ENCODE data around the gene MOSMO. TPM values are rescaled to one million over a fixed set of nuclear protein-coding genes. Genes with fewer than 3 reads are reported as not detected.

Gene MOSMO
- total RNA-seq, 1 experiment from 2014 or later, result 27.6 TPM

- ChIA-PET RAD21 (ENCODE audit: low non-redundant PET in 1 of 2, low total read pairs in 2 of 2, uncharacterized antibody in 2 of 2, unreplicated experiment in 2 of 2) (no interaction called here), CTCF (no interaction called here), POLR2A (no interaction called here)
- Histone ChIP-seq H3K9me3 (ENCODE audit: control insufficient read depth in 1 of 2, insufficient read depth in 1 of 2, low read depth in 1 of 2, low read length in 2 of 2) (no peaks in the 10 kb centered on the region), H3K9me2 (ENCODE audit: insufficient read depth) (no peaks in the 10 kb centered on the region), H2AFZ (ENCODE audit: low read depth, low read length, poor library complexity, severe bottlenecking) (no peak overlapping the region), H3K4me3 (replicated peaks in 1 of 2; ENCODE audit: low read depth in 1 of 2, low read length in 2 of 2) (no peak overlapping the region), H3K4me1 (ENCODE audit: control insufficient read depth in 1 of 2, insufficient read depth in 2 of 2, low read length in 2 of 2) (peaks cover 0 to 10% of the 10 kb centered on the region in 2 experiments; a peak in 2 of 4 replicates), H3K36me3 (ENCODE audit: control insufficient read depth in 1 of 2, insufficient read depth in 2 of 2, low read length in 2 of 2) (no peaks in the 10 kb centered on the region), H3K27ac (ENCODE audit: low read depth, low read length) (no peak overlapping the region), H3K79me2 (ENCODE audit: insufficient read depth, low read length) (no peaks in the 10 kb centered on the region), H3K27me3 (ENCODE audit: insufficient read depth, low read length) (peaks cover 10% of the 10 kb centered on the region), H3K4me2 (ENCODE audit: low read length) (no peak overlapping the region), H3K9ac (ENCODE audit: low read length) (no peak overlapping the region), H4K20me1 (ENCODE audit: insufficient read depth) (no peaks in the 10 kb centered on the region)
- no TSS peak for BruUV-seq (replicated peaks)
- intact Hi-C loops (cut with micrococcal nuclease), result no loop called here
- no peak for DNase-seq (ENCODE audit: low read depth, low spot score)
- TF ChIP-seq MAX (IDR thresholded peaks at IDR 0.05), result no peak
- no peak for TF ChIP-seq SP1 (IDR thresholded peaks at IDR 0.05; ENCODE audit: low read depth)
- TF ChIP-seq EZH2 (IDR thresholded peaks at IDR 0.05), result no peak
- TF ChIP-seq ELF1 (IDR thresholded peaks at IDR 0.05; ENCODE audit: borderline replicate concordance, low read depth), result no peak
- TF ChIP-seq SIN3A (IDR thresholded peaks at IDR 0.05; ENCODE audit: low read depth), result no peak
- no peak for TF ChIP-seq EGR1 (IDR thresholded peaks at IDR 0.05; ENCODE audit: low read depth)
- TF ChIP-seq JUND (IDR thresholded peaks at IDR 0.05), result no peak
- TF ChIP-seq YY1 (IDR thresholded peaks at IDR 0.05; ENCODE audit: extremely low read depth, insufficient replicate concordance, low read depth, low read length), result no peak
- no peak for TF ChIP-seq POLR2A (IDR thresholded peaks at IDR 0.05; ENCODE audit: borderline replicate concordance, extremely low read depth, insufficient read depth, insufficient read length)
- no peak for TF ChIP-seq ZFX (IDR thresholded peaks at IDR 0.05)
- TF ChIP-seq CBX3 (IDR thresholded peaks at IDR 0.05; ENCODE audit: low read depth), result no peak
- no peak for TF ChIP-seq RAD21 (IDR thresholded peaks at IDR 0.05; ENCODE audit: low read depth)
- TF ChIP-seq TCF7L2 (IDR thresholded peaks at IDR 0.05; ENCODE audit: borderline replicate concordance, extremely low read depth, insufficient read depth, insufficient read length), result no peak
- TF ChIP-seq SRF (IDR thresholded peaks at IDR 0.05; ENCODE audit: low read depth), result no peak
- TF ChIP-seq POLR2AphosphoS5 (IDR thresholded peaks at IDR 0.05; ENCODE audit: low read depth, low read length), result no peak
- no peak for TF ChIP-seq ZNF274 (IDR thresholded peaks at IDR 0.05; ENCODE audit: low read depth, low read length)
- TF ChIP-seq ATF3 (IDR thresholded peaks at IDR 0.05), result no peak
- TF ChIP-seq FOSL1 (IDR thresholded peaks at IDR 0.05; ENCODE audit: low read depth), result no peak
- TF ChIP-seq ZBTB33 (IDR thresholded peaks at IDR 0.05; ENCODE audit: extremely low read depth, insufficient replicate concordance, low read length), result no peak
- no peak for ATAC-seq
Observed at GRCh38 chr16:22103441-22103840, 95.5 kb downstream of the MOSMO start.
